Fibroblast of skin of back (primary cell): ENCODE data around the gene THRAP3.
"Not testable (repeated sequence)": the region's sequence is repeated elsewhere in the genome, so short reads cannot be mapped to it uniquely, and the experiment has no call there.

Source experiments
- DNase-seq: peaks from one replicate; pipeline ENCODE4 v3.0.0-alpha.2; 2013

Gene THRAP3

DNA sequence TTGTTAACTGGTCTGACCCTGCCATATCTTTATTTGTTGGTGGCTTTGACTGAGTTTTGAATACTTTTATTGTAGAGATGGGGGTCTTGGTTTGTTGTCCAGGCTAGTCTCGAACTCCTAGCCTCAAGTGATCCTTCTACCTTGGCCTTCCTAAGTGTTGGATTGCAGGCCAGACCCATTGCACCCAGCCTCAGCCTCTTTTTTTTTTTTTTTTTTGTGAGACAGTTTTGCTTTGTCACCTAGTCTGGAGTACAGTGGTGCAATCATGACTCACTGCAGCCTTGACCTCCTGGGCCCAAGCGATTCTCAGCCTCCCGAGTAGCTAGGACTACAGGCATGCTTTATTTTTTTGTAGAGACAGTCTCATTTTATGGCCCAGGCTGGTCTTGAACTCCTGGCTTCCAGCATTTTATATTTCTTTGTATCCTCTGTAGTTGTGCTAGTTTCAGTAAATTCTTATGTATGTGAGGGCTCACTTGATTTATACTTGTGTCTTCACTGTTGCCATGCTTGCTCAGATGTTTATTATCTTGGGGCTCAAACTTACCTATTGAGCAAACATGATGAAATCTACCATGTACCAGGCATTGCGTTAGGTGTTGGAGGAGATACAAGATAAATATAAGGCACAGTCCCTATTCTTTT, 24.1 kb downstream of the THRAP3 start:
- peak; percentile 90 for DNase-seq

DNA sequence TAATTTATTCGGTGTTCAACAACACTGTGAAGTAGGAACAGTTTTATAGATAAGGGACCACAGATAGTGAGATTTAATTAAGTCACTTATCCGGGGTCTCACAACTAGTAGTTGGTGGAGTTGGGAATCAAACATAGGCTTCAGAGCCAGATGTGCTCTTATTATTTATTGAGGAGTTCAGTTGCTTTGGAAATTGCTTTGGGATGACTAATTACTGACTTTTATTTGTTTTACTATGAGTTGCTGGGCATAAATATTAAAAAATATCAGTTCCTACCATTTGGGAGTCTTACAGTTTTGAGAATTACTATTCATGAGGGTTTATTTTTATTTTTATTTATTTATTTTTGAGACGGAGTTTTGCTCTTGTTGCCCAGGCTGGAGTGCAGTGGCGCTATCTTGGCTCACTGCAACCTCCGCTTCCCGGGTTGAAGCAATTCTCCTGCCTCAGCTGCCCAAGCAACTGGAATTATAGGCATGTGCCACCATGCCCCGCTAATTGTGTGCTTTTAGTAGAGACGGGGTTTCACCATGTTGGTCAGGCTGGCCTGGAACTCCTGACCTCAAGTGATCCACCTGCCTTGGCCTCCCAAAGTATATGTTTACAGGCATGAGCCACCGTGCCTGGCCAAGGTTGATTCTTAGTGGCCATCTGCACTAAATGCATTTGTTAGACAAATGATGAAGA, 27.7 kb downstream of the THRAP3 start:
- DNase-seq = peak; percentile 39

DNA sequence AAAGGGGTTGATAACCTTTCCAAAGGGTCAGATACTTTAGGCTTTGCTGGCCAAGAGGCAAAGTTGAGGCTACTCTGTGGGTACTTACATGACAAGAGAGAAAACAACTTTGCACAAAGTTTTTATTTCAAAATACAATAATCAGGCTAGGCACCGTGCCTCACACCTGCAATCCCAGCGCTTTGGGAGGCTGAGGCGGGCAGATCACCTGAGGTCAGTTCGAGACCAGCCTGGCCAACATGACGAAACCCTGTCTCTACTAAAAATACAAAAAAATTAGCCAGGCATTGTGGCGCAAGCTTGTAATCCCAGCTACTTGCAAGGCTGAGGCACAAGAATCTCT, 28.2 kb downstream of the THRAP3 start:
- DNase-seq = not testable (repeated sequence)

DNA sequence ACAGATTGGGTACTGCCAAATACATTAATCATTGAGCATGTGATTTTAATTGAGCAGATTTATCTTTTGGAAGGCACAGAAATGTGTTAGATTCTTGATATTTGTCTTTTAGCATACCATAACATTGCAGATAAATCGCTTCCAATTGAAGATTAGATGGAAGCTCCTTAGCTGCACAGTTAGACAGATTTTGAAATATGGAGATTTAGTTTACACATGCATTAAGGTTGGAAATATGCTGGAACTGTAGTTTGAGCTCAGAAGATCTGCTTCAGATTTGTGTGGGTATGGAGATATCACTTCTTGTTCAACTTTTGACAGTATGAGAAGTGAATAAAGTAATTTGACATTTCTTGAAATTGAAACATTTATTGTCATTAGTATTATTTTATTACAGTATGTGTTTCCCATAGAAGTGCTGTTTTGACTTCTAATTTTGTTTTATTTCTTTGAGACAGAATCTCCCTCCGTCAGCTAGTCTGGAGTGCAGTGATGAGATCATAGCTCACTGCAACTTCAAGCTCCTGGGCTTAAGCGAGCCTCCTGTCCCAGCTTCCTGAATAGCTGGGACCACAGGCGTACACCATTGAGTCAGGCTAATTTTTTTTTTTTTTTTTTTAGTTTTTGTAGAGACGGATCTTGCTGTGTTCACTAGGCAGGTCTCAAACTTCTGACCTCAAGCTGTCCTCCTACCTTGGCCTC, 29.1 kb downstream of the THRAP3 start:
- DNase-seq = peak; percentile 54

DNA sequence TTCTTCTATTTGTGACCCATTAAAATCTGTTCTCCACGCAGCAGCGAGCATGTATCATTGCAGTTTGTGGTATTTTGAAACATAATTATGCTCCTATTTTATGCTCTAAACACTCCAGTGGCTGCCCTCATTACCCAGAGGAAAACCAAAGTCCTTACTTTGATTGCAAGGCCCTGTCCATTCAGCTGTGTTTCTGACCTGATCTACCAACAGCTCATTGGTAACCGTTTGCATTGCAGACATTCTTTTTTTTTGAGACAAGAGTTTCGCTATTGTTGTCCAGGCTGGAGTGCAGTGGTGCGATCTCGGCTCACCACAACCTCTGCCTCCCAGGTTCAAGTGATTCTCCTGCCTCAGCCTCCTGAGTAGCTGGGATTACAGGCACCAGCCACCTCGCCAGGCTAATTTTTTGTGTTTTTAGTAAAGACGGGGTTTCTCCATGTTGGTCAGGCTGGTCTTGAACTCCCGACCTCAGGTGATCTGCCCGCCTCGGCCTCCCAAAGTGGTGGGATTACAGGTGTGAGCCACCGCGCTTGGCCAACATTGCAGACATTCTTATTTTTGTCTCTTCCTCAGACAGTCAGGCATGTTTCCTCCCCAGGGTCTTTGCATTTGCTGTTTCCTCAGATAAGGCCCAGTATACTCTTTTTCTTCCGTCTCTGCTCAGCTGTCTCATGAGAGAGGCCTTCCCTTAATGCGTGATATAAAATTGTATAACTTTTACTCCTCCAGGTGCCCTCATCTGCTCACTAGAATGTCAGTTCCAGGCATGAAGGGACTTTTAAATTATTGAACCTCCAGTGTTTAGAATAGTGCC, 32.5 kb downstream of the THRAP3 start:
- no peak for DNase-seq

DNA sequence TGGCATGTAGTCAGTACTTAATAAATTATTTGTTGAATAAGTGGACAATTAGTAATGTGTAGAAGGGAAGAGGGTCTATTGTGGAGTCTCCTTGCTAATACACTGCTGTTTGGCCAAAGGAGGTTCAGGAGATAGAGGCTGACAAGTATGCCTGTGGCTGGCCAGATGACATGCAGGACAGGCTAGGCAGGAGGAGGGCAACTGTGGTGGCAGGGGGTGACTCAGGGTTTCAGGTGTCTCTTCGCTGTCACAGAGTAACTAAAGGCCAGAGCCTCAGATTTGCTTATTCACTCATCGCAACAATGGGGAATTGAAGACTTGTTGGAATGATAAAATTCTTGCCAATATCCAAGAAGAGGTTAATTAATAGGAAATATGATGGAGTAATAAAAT, 33.1 kb downstream of the THRAP3 start:
- no peak for DNase-seq

DNA sequence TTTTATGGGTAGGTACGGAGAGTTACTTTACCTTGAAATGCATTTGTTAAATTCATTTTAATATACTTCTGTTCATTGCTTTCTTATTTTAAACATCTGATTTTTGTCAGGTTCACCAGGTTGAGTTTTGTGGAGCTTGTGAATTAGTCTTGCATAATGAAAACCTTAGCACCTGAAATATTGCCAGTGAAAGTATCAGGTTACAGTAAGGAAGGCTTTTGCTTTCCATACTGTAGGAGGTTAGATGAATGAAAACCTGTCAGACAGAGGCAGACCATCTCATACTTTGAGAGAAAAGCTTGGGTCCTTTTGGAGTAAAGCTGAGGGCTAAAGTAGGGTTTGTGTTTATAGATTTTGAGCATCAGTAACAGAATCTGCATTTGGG, 34.7 kb downstream of the THRAP3 start:
- no peak for DNase-seq

DNA sequence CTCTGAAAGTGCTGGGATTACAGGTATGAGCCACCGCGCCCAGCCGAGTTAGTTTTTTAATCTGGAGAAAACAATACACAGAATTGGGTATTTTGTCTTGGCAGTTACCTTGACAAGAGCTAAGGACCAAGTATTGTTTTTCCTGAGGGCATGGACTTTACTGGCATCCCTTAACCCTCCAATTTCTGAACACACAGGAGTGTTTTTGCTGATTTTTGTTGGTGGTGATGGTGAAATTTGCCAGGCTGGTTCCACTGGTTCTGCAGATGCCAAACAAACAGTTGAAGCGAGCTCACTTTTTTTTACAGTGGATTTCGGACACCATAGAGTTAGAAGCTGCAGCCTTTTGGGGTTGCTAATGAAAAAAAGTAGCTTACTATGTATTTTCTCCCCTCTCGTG, 44.7 kb downstream of the THRAP3 start:
- no peak for DNase-seq

DNA sequence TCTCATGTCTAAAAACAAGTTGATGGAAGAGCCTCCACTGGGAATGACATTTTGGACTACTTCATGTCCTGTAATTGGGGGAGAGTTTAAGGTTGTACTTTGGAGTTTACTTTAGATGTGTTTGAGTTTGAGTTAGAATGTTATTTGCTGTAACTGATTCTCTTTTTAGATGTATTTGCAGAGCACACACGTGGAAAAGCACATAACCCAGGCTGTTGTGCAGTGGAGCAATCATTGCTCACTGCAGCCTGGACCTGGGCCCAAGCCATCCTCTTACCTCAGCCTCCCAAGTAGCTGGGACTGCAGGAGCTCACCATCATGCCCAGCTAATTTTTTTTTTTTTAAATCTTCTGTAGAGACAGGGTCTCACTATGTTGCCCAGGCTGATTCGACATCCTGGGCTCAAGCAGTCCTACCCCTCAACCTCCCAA, 45.2 kb downstream of the THRAP3 start:
- no peak for DNase-seq

DNA sequence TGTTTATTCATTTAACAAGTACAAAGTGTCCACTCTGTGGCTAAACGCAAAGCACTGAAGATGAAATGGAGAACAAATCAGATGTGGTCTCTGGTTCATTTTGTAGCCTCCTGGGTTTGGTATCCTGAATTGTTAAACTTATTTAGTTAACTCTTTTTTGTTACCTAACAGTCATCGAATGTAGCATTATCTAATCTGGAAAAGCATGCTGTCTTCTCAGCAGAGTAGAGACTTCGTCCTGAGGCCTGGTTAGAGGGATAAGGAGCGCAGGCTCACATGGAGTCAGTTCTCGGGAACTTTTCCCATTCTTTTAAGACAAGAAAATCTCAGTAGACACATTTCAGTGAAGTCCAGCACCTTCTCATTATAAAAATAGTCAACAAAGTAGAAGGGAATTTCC, 48.8 kb downstream of the THRAP3 start:
- no peak for DNase-seq

DNA sequence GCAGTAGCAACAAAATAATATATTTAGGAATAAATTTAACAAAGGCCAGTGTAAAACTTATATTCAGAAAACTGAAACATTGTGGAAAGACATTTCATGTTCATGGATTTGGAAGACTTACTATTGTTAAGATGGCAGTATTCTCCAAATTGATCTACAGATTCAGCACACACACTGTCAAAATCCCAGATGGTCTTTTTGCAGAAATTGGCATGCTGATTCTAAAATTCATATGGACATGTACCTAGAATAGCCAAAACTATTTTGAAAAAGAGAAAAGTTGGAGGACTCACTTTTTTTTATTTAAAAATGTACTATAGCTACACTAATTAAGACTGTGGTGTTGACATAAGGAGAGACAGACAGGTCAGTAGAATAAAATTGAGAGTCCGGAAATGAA, 50.0 kb downstream of the THRAP3 start:
- no peak for DNase-seq

DNA sequence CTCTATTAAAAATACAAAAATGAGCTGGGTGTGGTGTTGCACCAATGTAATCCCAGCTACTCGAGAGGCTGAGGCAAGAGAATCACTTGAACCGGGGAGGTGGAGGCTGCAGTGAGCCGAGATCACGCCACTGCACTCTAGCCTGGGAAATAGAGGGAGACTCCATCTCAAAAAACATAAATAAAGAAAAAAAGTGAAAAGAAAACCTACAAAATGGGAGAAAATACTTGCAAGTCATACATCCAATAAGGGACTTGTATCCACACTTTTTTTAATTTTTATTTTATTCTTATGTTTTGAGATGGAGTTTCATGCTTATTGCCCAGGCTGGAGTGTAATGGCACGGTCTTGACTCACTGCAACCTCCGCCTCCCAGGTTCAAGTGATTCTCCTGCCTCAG, 52.4 kb downstream of the THRAP3 start:
- no peak for DNase-seq

DNA sequence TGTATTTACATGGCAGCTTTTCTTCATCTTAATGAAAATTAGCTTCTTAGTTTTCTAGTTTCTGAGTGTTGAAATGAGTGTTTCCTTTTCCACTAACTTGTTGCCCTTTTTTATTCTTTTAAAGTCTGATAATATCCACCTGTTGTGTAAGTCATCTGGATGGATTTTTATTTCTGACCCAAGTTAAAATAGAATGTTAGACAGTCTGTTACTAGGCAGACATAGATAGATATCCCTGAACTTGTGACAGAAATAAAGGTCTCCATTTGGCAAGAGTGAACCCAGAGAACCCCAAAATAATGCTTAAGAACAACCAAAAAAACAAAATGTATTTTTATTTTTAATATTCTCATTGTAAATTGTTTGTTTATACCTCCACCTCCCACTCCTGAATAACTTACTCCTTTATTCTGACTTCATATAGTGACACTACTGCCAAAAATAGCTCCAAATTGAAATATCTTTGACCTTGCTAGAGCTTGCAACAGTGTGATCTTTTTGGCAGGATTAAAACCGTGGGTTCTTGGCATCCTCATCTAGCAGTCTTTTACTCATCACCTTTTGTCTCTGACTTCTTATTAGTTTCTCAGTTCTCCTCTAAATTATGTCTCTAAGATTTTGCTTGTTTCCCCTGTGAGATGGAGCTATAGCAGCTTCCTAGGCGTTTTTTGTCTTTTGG, 55.0 kb downstream of the THRAP3 start:
- DNase-seq = no peak

DNA sequence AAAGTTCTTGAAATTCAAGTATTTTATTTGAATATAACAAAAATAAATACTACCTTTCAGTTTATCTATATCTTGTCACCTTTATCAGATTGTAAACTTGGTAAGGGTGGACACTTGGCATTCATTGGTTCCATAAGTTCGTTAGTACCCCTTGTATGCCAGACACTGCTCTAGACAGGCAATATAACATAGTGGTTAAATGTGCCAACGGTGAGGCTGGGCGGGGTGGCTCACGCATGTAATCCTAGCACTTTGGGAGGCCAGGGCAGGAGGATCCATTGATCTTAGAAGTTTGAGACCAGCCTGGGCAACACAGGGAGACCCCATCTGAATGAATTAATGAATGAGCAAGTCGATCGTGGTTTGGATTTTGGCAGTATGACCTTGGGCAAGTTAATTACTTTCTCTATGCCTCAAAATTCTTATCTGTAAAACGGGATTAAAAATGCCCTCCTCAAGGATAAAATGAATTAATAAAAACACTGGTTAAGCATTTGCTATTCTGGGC, 55.6 kb downstream of the THRAP3 start:
- DNase-seq = no peak

DNA sequence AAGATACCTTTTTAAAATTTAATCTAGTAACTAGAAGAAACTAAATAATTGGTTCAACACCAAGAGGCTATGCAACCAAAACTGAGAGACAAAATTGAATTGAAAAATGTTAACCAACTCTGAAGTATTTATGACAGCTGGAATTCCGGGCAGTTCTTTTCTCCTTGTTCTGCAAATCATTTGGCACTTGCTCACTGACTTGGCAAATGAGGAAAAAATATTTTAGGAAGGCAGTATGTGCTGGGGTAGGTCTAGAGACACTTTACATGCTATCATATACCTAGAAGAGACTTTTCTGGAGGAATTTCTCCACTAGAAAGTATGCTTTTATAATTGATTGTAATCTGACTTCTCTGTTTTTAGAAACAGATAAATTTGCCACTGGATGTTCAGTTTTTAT, 59.8 kb downstream of the THRAP3 start:
- DNase-seq = no peak

DNA sequence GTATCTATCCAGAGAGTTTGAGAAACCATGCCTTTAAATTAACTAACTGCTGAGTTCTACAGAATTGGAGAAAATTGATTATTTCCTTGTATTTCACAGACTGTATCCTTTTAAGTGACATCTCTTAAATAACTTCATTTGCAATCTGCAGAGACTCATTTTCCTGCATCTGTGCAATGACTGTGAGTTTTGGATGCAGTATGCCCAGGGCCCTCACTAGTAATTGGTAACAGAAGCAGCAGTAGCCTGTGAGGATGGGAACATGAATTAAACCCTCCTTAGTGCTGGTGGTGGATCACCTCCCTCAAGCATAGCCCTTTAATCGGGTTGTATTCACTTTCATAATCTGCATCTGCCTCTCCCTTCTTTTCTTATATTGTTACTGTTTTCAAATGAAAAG, 60.3 kb downstream of the THRAP3 start:
- no peak for DNase-seq

DNA sequence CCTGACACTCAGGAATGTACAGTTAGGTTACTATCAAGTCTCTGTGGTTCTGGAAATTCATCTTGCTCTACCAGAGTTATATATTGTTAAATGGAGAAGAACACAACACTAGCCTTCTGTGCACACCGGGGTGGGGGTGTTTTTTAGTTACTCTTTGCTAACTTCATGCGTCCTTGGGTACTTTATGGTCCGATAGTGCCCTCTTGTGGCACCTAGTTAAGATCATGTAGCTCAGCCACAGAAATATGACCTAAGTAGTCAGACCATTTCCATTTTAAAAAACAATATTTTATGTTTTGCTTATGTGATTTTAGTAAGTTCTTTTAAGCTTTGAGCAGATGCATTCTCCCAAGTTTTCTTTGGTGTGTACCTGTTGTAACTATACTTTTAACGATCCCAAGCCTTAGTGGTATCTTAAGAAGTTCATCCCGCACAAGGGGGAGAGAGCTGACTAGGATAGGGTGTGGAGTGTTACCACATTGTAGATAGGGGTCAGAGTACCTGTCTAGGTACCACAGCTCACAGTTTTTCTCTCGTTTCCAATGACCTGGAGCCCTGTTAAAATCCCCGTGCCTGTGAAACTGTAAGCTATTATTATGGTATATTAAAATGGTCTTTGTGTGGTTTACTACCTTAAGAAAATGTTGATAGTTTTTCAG, 61.3 kb downstream of the THRAP3 start:
- DNase-seq = peak; percentile 84

DNA sequence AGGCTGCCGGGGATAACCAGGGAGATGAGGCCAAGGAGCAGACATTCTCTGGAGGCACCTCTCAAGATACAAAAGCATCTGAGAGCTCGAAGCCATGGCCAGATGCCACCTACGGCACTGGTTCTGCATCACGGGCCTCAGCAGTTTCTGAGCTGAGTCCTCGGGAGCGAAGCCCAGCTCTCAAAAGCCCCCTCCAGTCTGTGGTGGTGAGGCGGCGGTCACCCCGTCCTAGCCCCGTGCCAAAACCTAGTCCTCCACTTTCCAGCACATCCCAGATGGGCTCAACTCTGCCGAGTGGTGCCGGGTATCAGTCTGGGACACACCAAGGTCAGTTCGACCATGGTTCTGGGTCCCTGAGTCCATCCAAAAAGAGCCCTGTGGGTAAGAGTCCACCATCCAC, 62.6 kb downstream of the THRAP3 start:
- DNase-seq = no peak

DNA sequence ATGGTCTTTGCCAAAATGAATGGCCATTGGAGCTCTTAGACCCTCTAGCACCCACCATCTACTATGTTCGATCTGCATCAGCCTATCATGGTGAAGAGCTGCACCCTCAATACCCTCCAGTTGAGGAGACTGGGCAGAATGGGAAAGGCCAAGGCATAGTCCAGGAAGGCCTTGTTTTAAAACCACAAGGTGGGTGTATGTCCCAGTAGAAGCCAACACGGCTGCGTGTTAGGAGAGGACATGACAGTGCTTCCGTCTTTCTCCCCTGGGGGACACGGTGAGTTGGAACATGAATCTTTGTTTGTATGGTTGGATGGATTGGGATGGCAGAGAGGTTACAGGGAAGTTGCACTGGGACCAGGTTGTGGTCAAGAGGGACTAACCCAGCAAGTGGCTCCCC, 63.4 kb downstream of the THRAP3 start:
- no peak for DNase-seq

DNA sequence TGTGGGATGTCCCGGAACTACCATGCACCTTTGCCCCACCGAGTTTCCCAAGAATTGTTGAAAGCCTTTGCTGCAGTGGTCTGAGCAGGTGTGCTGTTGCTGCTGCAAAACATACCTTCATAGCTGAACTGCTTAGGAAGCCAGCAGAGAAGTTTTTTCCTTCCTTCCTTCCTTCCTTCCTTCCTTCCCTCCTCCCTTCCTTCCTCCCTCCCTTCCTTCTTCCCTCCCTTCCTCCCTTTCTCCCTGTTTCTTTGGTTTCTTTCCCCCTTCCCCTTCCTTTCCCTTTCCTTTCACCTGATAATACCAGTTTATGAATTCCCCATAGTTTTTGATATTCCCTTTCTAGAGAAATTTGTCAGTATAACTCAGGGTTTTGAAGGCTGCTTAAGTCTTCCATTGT, 71.1 kb downstream of the THRAP3 start:
- DNase-seq = no peak

DNA sequence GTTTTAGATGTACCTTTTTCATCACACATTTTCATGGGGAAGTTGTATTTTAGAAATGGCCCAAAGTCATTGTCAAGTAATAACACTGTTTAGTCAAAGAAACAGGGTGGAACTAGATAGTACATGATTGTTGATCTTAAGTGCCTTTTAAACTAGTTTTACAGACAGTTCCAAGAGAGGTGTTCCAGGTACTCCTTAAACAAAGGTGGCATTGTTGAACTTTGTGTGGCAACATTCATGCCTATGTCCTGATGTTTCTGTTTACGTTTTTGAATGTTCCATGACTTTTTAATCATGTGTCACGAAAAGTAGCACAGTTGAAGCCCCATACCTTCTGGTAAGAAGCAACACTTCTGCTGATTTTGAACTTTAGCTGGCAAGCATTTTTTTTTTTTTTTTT, 72.8 kb downstream of the THRAP3 start:
- no peak for DNase-seq

DNA sequence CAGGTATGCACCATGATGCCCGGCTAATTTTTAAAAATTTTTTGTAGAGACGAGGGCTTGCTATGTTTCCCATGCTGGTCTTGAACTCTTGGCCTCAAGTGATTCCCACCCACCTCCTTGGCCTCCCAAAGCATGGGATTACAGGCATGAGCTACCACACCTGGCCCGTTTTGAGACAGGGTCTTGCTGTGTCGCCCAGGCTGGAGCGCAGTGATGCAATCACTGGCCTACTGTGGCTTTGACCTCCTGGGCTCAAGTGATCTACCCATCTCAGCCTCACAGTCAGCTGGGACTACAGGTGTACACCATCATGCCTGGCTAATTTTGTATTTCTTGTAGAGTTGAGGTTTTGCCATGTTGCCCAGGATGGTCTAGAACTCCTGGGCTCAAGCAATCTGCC, 74.4 kb downstream of the THRAP3 start:
- DNase-seq = no peak
